ENCODE data around the gene SMG9. TPM values are rescaled to one million over a fixed set of nuclear protein-coding genes. Genes with fewer than 3 reads are reported as not detected.
A peak's percentile ranks its signal among the peaks of the same experiment; 100 is the strongest.

Gene SMG9
- polyA plus RNA-seq, 1 of the 3 experiments (the other 2 are of a cell fraction): 24.3 TPM

DNA sequence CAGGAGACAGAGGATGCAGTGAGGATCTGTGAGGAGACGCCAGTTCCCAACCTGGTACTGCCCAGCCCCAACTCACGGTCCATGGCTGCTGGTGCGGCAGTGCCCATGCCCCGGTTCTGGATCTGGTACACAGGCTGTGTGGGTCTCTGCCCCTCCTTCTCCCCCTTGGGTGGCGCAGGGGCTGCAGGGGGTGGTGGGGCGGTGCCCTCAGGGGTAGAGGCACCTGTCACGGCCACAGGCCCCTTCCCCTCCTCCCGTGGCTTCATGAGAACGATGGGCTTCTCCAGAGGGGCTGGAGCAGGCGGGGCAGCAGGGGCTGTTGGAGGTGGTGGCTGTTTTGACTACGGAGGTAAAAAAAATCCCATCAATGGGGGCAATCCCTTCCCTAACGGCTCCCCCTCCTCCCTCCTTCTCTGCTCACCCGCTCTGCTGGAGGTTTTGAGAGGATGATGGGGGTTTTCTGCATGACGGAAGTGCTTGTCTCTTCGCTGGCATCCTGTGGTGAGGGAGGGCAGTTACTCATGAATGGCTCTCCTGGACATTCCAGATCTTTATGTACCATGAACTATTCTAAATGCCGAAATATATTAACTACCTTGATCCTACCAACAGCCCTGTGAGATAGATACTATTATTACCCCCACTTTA, 7.1 kb downstream of the SMG9 start (continued):
- TF ChIP-seq, protein P1, sequence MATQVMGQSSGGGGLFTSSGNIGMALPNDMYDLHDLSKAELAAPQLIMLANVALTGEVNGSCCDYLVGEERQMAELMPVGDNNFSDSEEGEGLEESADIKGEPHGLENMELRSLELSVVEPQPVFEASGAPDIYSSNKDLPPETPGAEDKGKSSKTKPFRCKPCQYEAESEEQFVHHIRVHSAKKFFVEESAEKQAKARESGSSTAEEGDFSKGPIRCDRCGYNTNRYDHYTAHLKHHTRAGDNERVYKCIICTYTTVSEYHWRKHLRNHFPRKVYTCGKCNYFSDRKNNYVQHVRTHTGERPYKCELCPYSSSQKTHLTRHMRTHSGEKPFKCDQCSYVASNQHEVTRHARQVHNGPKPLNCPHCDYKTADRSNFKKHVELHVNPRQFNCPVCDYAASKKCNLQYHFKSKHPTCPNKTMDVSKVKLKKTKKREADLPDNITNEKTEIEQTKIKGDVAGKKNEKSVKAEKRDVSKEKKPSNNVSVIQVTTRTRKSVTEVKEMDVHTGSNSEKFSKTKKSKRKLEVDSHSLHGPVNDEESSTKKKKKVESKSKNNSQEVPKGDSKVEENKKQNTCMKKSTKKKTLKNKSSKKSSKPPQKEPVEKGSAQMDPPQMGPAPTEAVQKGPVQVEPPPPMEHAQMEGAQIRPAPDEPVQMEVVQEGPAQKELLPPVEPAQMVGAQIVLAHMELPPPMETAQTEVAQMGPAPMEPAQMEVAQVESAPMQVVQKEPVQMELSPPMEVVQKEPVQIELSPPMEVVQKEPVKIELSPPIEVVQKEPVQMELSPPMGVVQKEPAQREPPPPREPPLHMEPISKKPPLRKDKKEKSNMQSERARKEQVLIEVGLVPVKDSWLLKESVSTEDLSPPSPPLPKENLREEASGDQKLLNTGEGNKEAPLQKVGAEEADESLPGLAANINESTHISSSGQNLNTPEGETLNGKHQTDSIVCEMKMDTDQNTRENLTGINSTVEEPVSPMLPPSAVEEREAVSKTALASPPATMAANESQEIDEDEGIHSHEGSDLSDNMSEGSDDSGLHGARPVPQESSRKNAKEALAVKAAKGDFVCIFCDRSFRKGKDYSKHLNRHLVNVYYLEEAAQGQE (IDR thresholded peaks at IDR 0.05; ENCODE audit: low read depth, low read length): no peak
- TF ChIP-seq, protein P2, sequence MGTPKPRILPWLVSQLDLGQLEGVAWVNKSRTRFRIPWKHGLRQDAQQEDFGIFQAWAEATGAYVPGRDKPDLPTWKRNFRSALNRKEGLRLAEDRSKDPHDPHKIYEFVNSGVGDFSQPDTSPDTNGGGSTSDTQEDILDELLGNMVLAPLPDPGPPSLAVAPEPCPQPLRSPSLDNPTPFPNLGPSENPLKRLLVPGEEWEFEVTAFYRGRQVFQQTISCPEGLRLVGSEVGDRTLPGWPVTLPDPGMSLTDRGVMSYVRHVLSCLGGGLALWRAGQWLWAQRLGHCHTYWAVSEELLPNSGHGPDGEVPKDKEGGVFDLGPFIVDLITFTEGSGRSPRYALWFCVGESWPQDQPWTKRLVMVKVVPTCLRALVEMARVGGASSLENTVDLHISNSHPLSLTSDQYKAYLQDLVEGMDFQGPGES (IDR thresholded peaks at IDR 0.05; ENCODE audit: low read depth, low read length): no peak

DNA sequence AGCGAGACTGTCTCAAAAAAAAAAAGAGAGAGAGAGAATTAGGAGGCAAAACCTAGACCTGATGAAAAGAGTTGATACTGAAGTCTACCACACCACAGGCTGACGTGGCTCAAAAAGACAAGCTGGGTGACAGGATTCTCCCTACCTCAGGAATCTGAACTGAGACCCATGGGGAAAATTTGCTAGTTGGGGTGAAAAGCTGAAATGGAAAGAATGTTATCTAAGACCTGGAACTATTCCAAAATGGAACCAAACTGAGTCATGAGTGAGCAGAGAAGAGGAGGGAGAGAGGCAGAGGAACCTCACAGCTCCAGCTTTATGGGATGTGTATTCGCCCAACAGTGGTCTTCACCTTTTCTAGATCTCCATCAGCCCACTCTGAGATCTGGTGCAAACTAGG, 11.7 kb downstream of the SMG9 start:
- CTCF ChIA-PET: interaction anchor here (0.7 to 5.5 kb wide), 6 partner anchors 11 to 69 kb away, joined by 3 to 79 read pairs (median 18); partner anchors contain the start of genes KCNN4 and SMG9
- no peaks in the 10 kb centered on the region for H3K27me3 ChIP-seq (ENCODE audit: insufficient read depth)
- DNase-seq: no peak
- no peaks in the 10 kb centered on the region for H3K79me2 ChIP-seq (ENCODE audit: insufficient read depth)
- H3K27ac ChIP-seq (ENCODE audit: low read depth in 2 of 2, low read length in 1 of 2): no peak overlapping the region
- no peaks in the 10 kb centered on the region for H4K20me1 ChIP-seq (ENCODE audit: insufficient read depth)
- no peaks in the 10 kb centered on the region for H3K9me2 ChIP-seq
- POLR2A ChIA-PET: interaction anchor here (0.6 kb wide), 1 partner anchor 11 kb away, joined by 3 read pairs; no protein-coding TSS in a partner anchor
- H2AFZ ChIP-seq (ENCODE audit: low read depth): no peak overlapping the region
- no peak overlapping the region for H3K9ac ChIP-seq
- H3K4me1 ChIP-seq (ENCODE audit: control insufficient read depth in 1 of 2, insufficient read depth in 2 of 2, low read depth in 1 of 2, low read length in 1 of 2): no peaks in the 10 kb centered on the region
- no peak overlapping the region for H3K4me2 ChIP-seq
- 94% methylated on average over 3 of the region's 3 CpGs for WGBS (ENCODE audit: low lambda C conversion rate)
- peaks cover 68 to 72% of the 10 kb centered on the region in 2 experiments for H3K36me3 ChIP-seq (replicated peaks in 1 of 2; ENCODE audit: control insufficient read depth in 1 of 2, insufficient read depth in 2 of 2, low read length in 1 of 2)
- no peaks in the 10 kb centered on the region for H3K9me3 ChIP-seq
- TF ChIP-seq NFIC (IDR thresholded peaks at IDR 0.05; ENCODE audit: borderline replicate concordance) (peak; percentile 21; the same call in 1 of the 2 replicates), FOSL2 (IDR thresholded peaks at IDR 0.05; ENCODE audit: borderline replicate concordance, low read depth) (peak; percentile 16; the same call in 1 of the 2 replicates), ELF1 (IDR thresholded peaks at IDR 0.05) (no peak)
- H3F3A ChIP-seq (replicated peaks; ENCODE audit: insufficient read depth): peaks cover 16% of the 10 kb centered on the region
- H3K4me3 ChIP-seq (ENCODE audit: low read depth in 2 of 2, low read length in 1 of 2): no peak overlapping the region

DNA sequence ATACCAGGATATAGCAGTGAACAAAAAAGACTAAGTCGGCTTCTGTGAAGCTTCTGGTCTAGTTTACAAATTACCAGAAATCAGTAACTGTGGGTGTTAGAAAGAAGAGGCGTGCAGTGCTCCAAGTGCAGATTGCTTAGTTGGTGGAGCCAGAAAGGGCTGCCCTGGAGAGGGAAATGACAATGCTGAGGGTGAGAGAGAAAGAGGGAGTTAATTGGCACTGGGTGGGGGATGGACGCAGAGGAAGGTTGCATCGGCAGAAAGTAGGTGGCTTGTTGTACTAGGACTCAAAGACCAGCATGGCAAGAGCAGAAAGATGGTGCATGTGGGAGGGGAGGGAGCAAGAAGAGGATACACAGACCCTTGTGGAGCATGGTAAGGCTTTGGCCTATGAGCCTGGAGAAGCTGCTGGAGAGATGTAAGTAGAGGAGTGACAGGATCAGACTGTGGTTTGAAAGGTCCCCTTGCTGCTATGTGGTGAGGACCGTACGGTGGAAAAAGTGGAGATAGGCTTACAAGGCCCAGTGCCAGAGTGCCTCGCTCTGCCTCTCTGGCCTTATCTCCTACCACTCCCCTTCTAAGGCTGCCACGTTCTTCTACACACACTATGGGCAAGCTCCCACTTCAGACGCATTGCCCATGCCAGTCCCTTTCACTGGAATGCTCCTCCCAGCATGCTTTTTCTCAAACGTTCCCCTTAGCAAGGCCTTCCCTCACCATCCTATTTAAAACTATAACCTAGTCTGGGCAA, 13.5 kb downstream of the SMG9 start:
- Histone ChIP-seq H3K79me2 (ENCODE audit: insufficient read depth) (no peaks in the 10 kb centered on the region), H3K4me1 (ENCODE audit: control insufficient read depth in 1 of 2, insufficient read depth in 2 of 2, low read depth in 1 of 2, low read length in 1 of 2) (no peaks in the 10 kb centered on the region), H3K27me3 (ENCODE audit: insufficient read depth) (no peaks in the 10 kb centered on the region), H3K4me3 (ENCODE audit: low read depth in 2 of 2, low read length in 1 of 2) (no peak overlapping the region), H3K9me2 (no peaks in the 10 kb centered on the region), H4K20me1 (ENCODE audit: insufficient read depth) (no peaks in the 10 kb centered on the region), H3K9ac (no peak overlapping the region), H3K36me3 (replicated peaks in 1 of 2; ENCODE audit: control insufficient read depth in 1 of 2, insufficient read depth in 2 of 2, low read length in 1 of 2) (peaks cover 67 to 68% of the 10 kb centered on the region in 2 experiments), H3F3A (replicated peaks; ENCODE audit: insufficient read depth) (peaks cover 16% of the 10 kb centered on the region), H3K9me3 (no peaks in the 10 kb centered on the region), H3K4me2 (no peak overlapping the region), H3K27ac (ENCODE audit: low read depth in 2 of 2, low read length in 1 of 2) (no peak overlapping the region), H2AFZ (ENCODE audit: low read depth) (no peak overlapping the region)
- WGBS (ENCODE audit: low lambda C conversion rate): 88% methylated on average over 10 of the region's 10 CpGs
- CTCF ChIA-PET: interaction anchor here (0.8 to 2.9 kb wide), 5 partner anchors 9 to 69 kb away, joined by 3 to 8 read pairs (median 3); no protein-coding TSS in a partner anchor
- no peak for DNase-seq
- POLR2A ChIA-PET: no interaction called here
- TF ChIP-seq SIN3A (IDR thresholded peaks at IDR 0.05; ENCODE audit: borderline replicate concordance, low read depth, low read length) (no peak), YY1 (IDR thresholded peaks at IDR 0.05; ENCODE audit: low read depth) (no peak), TCF12 (IDR thresholded peaks at IDR 0.05) (no peak), JUND (IDR thresholded peaks at IDR 0.05) (no peak), RAD21 (IDR thresholded peaks at IDR 0.05; ENCODE audit: low read length) (no peak), NRF1 (IDR thresholded peaks at IDR 0.05; ENCODE audit: low read depth, low read length) (no peak), TEAD4 (IDR thresholded peaks at IDR 0.05; ENCODE audit: borderline replicate concordance, insufficient read depth) (no peak), GABPA (IDR thresholded peaks at IDR 0.05; ENCODE audit: low read depth) (no peak)
- TF ChIP-seq, protein P3, sequence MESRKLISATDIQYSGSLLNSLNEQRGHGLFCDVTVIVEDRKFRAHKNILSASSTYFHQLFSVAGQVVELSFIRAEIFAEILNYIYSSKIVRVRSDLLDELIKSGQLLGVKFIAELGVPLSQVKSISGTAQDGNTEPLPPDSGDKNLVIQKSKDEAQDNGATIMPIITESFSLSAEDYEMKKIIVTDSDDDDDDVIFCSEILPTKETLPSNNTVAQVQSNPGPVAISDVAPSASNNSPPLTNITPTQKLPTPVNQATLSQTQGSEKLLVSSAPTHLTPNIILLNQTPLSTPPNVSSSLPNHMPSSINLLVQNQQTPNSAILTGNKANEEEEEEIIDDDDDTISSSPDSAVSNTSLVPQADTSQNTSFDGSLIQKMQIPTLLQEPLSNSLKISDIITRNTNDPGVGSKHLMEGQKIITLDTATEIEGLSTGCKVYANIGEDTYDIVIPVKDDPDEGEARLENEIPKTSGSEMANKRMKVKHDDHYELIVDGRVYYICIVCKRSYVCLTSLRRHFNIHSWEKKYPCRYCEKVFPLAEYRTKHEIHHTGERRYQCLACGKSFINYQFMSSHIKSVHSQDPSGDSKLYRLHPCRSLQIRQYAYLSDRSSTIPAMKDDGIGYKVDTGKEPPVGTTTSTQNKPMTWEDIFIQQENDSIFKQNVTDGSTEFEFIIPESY (IDR thresholded peaks at IDR 0.05; ENCODE audit: borderline replicate concordance, low read depth): no peak
- TF ChIP-seq, protein P4, sequence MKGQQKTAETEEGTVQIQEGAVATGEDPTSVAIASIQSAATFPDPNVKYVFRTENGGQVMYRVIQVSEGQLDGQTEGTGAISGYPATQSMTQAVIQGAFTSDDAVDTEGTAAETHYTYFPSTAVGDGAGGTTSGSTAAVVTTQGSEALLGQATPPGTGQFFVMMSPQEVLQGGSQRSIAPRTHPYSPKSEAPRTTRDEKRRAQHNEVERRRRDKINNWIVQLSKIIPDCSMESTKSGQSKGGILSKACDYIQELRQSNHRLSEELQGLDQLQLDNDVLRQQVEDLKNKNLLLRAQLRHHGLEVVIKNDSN (IDR thresholded peaks at IDR 0.05; ENCODE audit: borderline replicate concordance, low read depth): no peak
- TF ChIP-seq, protein P2 (IDR thresholded peaks at IDR 0.05; ENCODE audit: low read depth, low read length): no peak

Data from SK-N-SH (cell line).